ENCODE measurements around the gene PLXDC1.

Gene PLXDC1

GRCh38 chr17:39151150-39151942 lies at the start of gene PLXDC1:
PLXDC1 (minus strand) TSS chr17:39151637; CDS start chr17:39151437, 200 bp downstream.
- DNase-seq (ENCODE audit: low spot score), result no peak

GRCh38 chr17:39200957-39201510 lies 49.6 kb upstream of the PLXDC1 start:
- no peak for DNase-seq (ENCODE audit: low spot score)

DNA sequence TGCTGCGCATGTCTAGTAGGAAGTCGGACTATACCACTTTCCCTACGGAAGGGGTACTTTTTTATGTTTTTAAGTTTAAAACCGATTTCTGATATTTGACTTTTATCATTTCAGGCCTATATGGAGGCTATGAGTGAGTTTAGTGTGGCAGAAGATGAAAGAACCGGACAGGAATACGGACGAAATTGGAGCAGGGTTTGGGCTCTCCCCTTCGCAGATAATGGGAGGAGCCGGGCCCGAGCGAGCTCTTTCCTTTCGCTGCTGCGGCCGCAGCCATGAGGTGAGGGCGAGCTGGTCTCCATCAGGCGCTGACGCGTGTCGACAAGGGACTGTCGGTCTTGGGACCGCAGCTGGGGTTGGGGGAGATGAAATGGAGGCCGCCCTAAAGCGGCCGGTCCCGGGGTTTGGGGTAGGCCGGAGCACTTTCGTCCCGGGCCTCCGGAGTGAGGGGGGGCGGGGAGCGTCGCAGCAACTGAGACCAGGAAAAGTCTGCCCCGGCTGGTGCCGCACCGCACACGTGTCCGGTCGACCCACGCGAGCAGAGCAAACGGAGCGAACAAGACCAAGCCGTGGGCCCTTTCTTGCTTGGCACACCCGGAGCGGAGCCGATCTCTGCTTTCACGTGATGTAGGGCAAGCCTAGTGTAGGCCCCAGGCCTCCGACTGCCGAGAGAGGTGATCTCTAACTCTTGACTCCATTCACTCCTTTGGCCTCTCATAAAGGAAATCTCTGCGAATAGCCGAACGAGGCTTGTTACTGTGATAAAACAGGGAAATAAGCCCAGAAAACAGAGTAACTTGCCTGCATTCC lies 48.8 kb upstream of the PLXDC1 start, which contains the start of gene RPL19:
Gene RPL19, plus strand, starts transcription at position 214 of the 810 bp plus-strand sequence. Its CDS starts 62 bp downstream, at position 276.
- peak; percentile 97 for DNase-seq (ENCODE audit: low spot score)

GRCh38 chr17:39199820-39200069 lies 48.3 kb upstream of the PLXDC1 start:
- no peak for DNase-seq (ENCODE audit: low spot score)

GRCh38 chr17:39198186-39198566 lies 46.7 kb upstream of the PLXDC1 start:
- no peak for DNase-seq (ENCODE audit: low spot score)

DNA sequence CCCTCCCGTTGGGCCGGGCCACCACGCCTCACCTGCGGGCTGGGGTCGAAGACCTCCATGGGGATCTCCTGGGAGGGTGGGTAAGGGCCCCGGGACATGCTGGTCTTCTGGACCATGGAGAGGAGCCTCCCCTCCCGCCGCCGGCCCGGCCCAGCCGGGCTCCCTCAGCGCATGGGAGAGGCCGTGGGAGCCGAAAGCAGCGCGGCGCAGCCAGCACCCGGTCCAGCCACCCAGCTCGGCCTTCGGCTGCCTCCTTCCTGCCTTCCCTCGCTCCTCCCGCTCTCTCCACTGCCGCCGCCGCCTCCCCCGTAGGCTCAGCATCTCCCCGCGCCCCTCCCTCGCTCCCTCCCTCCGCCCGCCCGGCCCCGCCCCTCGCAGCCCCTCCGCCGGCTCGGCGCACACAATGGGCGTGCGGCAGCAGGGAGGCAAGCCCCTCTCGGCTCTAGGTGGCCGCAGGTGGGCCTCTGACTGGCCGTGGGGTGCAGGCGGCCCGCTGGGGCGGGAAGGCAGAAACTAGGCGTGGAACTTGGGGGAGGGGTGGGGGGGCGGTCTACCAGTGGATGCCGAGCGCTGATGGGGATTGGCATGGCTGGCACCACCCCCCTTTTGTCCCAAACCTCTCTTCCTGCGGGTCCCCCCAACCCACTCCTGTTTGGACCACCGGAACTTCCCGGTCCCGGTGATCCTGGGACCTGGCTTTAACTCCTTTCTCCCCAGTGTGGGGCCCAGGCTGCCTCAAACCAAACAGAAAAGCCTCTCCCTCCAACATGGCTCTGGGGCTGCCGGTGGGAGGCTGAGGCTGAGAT lies 46.1 kb upstream of the PLXDC1 start, which contains the start of gene CACNB1:
Gene CACNB1, minus strand, starts transcription at position 290 of the 806 bp plus-strand sequence. Its CDS starts 174 bp downstream, at position 116.
- no peak for DNase-seq (ENCODE audit: low spot score)

GRCh38 chr17:39196808-39197291 lies 45.4 kb upstream of the PLXDC1 start:
- DNase-seq (ENCODE audit: low spot score), result no peak

DNA sequence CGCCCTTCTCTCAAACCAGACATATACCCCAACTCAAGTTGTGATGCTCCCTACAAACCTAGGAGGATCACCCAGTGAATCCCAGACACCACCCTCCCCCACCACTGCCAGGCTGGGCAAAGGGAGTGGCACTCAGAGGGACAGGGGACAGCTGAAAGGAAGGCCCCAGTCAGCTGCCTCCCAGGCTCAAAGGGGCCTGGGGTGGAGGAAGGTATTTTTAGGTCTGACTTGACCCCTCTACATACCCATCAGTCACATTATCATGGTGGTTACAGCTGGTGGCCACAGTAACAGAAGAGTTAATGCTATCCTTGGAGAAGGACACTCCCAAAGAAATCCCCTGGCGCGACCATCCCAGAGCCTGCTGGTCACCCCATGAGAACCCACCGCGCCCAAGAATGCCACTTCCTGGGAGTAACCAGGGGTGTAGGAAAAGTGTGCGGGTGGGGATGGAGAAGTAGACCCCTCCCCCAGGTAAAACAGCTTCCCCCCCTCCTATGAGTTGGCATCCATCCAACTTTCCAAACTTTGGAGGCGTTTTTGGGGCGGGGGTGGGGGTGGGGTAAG lies 44.9 kb upstream of the PLXDC1 start:
- DNase-seq (ENCODE audit: low spot score), result no peak

DNA sequence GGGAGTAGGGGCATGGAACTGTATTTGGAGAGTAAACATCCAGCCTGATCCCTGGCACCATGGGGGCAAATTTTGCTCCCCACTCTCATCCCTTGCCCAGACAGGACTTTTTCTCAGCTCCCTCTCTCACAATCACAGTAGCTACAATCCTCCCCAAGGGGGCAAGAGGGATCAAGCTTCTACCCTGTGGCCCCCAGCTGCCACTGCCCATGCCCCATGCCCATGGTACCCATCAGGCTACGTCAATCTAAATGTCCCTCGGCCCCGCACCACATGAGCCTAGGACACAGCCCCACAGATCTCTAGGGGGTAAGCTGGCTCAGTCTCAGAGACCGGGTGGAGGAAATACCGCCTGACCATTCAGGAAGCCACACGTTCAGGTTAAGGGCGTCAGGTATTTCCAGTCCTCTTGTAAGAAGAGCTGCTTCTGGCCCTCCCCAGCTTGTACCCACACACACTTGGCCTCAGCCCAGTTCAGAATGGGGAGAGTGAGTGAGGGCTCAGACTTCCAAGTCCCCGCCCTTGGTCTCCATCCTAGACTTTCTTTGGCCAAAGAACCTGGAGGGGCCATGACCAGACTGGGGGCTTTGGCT lies 44.2 kb upstream of the PLXDC1 start:
- DNase-seq (ENCODE audit: low spot score), result no peak

GRCh38 chr17:39194985-39195524 lies 43.6 kb upstream of the PLXDC1 start:
- no peak for DNase-seq (ENCODE audit: low spot score)

GRCh38 chr17:39194089-39194984 lies 42.9 kb upstream of the PLXDC1 start:
- no peak for DNase-seq (ENCODE audit: low spot score)

DNA sequence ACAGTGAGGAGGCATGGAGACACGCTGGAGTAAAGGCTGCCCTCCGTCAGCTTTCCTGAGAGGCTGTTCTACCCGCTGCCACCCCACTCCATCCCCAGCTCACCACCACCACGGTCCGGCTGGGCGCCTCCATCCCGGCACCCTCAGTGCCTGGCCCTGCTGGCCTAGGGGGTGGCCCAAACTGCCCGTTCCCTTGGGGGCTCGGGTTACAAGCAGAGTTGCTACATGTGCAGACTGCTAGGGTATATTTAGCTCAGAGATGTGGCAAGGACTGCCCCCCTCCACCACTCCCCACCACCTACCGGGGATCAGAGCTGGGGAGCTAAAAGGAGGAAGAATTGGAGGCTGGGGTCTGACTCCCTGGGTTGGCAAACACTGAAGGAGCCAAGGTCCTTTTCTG lies 41.9 kb upstream of the PLXDC1 start:
- no peak for DNase-seq (ENCODE audit: low spot score)

DNA sequence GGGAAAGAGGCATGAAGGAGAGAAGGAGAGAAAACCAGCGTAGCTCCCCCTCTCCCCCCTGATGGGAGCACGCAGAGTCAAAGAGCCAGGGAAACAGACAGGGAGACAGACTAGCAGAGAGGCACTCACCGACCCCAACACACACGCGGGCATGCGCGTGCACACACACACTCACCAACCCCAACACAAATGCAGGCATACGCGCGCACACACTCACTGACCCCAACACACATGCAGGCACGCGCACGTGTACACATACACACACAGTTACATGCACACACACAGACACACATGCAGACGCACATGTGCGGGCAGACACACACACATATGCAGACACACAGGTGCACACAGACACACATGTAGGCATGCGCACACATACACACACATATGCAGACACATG lies 41.5 kb upstream of the PLXDC1 start:
- no peak for DNase-seq (ENCODE audit: low spot score)

- no peak for DNase-seq (ENCODE audit: low spot score)
Measured at GRCh38 chr17:39191750-39192510, 40.5 kb upstream of the PLXDC1 start.

DNA sequence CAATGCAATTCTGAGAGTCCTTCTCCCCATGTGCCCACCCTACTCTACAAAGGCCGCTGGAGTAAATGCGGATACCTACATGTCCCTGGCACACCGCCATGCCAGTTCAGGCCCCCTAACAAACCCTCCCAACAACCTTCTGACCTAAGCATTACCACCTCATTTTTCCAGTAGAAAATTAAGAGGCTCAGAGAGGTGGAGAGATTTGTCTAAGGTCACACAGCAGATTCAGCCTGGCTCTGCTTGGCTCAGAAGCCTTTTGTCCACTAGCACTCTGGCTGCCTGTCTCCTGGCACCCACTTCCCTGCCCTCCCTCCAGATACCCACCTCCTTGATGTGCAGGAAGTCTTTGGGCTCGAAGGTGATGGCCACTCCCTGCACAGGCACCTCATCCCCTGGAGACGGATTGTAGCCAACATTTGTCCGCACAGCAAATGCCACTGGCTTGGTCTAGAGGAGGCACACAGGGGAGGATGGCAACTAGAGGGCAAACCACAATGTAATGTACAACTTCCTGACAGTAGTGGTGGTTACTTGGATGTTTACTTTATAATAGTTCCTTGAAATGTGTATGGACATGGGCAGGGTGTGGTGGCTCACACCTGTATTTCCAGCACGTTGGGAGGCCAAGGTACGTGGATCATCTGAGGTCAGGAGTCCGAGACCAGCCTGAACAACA lies 35.9 kb upstream of the PLXDC1 start:
- DNase-seq (ENCODE audit: low spot score), result no peak

- DNase-seq (ENCODE audit: low spot score), result no peak
Measured at GRCh38 chr17:39186481-39187002, 35.1 kb upstream of the PLXDC1 start.

- DNase-seq (ENCODE audit: low spot score), result no peak
Measured at GRCh38 chr17:39183720-39184119, 32.3 kb upstream of the PLXDC1 start.

- DNase-seq (ENCODE audit: low spot score), result no peak
Measured at GRCh38 chr17:39183045-39183444, 31.6 kb upstream of the PLXDC1 start.
